PC-3 (cell line): ENCODE data around the gene FOXI2.

Source experiments
- CTCF ChIP-seq: fragments of 300-600 bp; sonication (generic); conservative IDR thresholded peaks from 2 replicates; pipeline ENCODE4 v1.5.1; 2017; ENCODE audit warnings: antibody characterized with exemption, low read depth, mild to moderate bottlenecking, low read length
- EZH2 ChIP-seq: fragments of 300-600 bp; sonication (generic); IDR thresholded peaks from one replicate; pipeline ENCODE4 v1.6.1; 2017; ENCODE audit warnings: antibody characterized with exemption, mild to moderate bottlenecking, low read length; ENCODE audit not compliant: unreplicated experiment

GRCh38 chr10:127720142-127720541 lies 16.8 kb upstream of the FOXI2 start:
- TF ChIP-seq CTCF (no peak), EZH2 (no peak)
